NCI-H748 (cell line): ENCODE results near the gene ASB18.
A peak's percentile ranks its signal among the peaks of the same experiment; 100 is the strongest.
"Not testable (repeated sequence)": the region's sequence is repeated elsewhere in the genome, so short reads cannot be mapped to it uniquely, and the experiment has no call there.

Experiments
- DNase-seq: peaks from one replicate; lab custom pipeline; 2025; ENCODE audit not compliant: unreplicated experiment; lab: John Stamatoyannopoulos, UW

ASB18 gene

GRCh38 chr2:236286873-236287545 lies 22.8 kb upstream of the ASB18 start:
- no peak for DNase-seq

GRCh38 chr2:236284208-236284607 lies 20.0 kb upstream of the ASB18 start:
- no peak for DNase-seq

GRCh38 chr2:236282406-236282805 lies 18.2 kb upstream of the ASB18 start:
- no peak for DNase-seq

DNA sequence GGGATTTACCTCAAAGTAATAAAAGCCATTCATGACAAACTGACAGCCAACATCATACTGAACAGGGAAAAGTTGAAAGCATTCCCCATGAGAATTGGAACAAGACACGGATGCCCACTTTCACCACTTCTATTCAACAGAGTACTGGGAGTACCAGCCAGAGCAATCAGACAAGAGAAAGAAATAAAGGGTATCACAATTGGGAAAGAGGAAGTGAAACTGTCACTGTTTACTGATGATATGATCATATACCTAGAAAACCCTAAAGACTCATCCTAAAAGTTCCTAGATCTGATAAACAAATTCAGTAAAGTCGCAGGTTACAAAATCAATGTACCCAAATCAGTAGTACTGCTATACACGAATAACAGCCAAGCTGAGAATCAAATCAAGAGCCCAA lies 17.2 kb upstream of the ASB18 start:
- no peak for DNase-seq

DNA sequence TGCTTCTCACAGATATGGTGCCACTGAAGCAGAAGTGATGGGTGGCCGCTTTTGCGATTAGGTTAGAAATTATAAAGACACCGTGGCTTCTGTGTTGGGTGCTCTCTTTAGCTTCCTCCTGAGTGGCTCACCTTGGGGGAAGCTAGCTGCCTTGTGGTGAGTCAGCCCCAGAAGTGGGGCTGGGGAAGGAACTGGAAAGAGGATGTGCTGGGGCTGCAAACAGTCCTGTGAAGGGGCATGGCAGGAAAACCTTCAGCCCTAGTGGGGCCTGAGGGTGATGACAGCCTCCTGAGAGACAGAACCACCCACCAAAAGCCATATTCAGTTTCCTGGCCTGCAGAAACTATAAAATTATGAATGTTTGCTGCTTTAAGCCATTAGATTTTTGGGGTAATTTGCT lies 8.9 kb upstream of the ASB18 start:
- no peak for DNase-seq

GRCh38 chr2:236271851-236272250 lies 7.6 kb upstream of the ASB18 start:
- DNase-seq, result no peak

- not testable (repeated sequence) for DNase-seq
Measured at GRCh38 chr2:236269876-236270275, 5.7 kb upstream of the ASB18 start.

- DNase-seq, result no peak
Measured at GRCh38 chr2:236265675-236266074, 1.5 kb upstream of the ASB18 start.

DNA sequence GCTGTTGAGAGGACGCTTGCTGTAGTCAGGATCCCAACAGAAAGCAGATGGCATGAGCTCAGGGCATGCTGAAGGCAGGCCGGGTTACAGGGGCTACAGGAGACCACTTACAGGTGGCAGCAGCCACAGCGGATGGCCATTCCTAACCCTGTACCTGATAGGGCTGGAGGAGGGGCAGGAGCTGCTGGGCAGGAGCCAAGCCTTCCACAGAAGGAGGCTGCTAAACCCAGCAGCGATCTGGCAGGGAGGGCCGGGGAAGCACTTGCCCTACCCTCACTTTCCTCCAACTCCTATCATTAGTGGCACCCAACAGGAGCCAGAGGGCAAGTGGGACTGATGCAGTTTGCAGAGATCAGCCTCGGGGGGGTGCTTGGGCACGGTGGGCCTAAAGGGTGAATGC lies 2.0 kb downstream of the ASB18 start:
- DNase-seq, result no peak

DNA sequence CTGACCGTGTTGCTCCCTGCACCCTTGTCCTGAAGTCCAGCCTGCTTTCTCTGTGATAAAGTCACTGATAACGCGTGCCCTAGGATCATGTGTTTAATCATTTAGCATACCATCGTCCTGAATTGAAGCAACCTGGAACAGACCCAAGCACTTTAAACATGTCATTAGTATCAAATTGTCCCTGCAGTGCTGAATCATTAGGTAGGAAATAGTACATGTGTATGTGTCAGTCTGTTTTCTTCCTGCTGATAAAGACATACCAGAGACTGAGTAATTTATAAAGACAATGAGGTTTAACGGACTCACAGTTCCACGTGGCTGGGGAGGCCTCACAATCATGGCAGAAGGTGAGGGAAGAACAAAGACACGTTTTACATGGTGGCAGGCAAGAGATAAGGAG lies 2.8 kb downstream of the ASB18 start:
- DNase-seq, result no peak

DNA sequence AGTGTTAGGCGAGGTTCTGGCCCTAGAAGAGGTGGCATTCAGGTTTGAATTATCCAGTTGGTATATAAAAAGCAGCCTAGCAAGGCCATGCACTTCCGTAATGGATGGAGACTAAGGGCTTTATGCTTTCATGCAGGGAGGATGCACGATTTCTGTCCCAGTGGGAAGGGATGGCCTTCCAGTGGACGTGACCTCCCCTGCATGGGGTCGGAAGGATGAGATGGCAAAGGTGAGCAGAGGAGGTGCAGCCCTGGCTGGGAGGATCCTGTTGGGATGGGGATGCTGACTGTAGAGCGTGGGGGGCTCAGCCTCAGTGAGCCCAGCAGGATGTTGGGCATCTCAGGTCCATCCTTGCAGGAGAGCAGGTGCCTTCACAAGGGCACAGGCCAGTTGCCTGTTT lies 4.8 kb downstream of the ASB18 start:
- DNase-seq, result no peak

DNA sequence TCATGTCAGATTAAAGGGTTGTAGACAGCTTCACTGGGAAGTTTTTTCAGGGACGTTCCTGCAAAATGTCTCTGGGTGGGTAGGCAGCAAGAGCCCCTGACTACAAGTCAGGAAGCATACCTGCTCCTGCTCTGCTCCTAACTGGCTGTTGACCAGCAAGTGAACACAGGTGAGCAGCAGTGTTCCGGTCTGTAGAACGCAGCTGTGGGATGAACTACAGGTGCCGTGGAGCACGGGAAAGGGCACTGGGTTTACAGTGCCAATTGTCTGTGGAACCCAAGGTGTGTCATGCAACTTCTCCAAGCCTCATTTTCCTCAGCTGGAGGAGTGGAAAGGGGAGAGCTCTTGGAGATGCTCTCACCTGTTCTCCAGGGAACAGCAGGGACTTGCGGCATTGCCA lies 6.6 kb downstream of the ASB18 start:
- no peak for DNase-seq

DNA sequence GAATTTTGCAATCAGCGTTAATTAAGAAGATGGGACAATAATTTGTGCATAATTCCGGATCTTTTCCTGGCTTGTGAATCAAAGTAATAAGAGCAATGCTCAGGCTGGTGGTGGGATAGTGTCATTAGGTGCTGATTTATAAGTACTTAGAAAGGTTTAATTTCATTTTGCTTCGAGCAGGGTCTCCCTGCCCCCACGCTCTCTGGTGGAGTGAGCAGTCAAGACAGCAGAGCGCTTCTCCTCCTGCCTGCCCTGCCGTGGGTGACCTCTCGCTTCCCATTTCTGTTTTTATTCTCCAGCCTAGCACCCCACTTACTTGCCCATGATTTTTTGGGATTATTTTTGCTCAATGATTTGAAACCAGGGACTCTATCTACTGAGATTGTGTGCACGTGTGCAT lies 7.1 kb downstream of the ASB18 start:
- DNase-seq, result no peak

DNA sequence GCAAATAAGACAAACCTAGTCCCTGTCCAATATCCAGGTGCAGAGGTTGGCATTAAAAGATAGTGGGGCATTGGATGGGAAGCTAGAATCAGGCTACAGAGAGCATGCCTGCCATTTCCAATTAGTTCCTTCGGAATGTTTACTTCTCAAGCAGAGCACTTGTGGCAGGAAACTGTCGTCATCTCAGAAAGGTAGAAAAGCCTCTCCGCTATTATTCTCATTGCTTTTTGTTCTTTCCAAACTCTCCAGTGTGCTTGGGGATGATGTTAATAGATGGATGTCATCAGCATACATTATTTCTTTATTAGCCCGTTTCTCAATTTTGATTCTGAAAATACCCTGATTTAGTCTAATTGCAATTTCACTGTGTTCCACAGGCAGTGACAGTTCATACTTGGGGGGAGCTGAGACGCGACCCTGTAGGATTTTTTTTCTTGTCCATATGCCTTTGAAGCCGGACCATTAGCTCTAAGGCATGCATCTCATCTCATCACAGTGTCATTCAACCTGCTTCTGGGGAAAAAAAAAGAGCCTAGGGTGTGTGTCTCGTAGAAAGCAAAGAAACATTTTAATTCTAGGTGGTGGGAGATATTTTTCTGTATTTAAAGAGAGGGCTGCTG lies 7.7 kb downstream of the ASB18 start:
- no peak for DNase-seq

- DNase-seq, result no peak
Measured at GRCh38 chr2:236254674-236255073, 9.5 kb downstream of the ASB18 start.

DNA sequence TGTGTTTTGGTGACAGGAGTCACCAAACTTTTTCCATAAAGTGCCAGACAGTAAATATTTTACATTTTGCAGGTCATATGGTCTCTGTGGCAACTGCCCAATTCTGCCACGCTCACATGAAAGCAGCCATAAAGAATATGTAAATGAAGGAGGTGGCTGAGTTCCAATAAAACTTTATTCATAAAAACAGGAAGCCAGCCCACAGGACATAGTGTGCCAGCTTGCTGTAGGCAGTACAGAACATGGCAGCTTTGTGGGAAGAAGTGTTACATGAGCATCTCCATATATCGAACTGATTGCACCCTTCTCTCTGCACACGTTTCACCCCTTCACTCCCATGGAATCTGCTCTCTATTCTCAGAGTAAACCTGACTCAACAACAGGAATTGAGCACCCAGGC lies 10.2 kb downstream of the ASB18 start:
- no peak for DNase-seq

GRCh38 chr2:236252602-236253001 lies 11.6 kb downstream of the ASB18 start:
- DNase-seq, result no peak

DNA sequence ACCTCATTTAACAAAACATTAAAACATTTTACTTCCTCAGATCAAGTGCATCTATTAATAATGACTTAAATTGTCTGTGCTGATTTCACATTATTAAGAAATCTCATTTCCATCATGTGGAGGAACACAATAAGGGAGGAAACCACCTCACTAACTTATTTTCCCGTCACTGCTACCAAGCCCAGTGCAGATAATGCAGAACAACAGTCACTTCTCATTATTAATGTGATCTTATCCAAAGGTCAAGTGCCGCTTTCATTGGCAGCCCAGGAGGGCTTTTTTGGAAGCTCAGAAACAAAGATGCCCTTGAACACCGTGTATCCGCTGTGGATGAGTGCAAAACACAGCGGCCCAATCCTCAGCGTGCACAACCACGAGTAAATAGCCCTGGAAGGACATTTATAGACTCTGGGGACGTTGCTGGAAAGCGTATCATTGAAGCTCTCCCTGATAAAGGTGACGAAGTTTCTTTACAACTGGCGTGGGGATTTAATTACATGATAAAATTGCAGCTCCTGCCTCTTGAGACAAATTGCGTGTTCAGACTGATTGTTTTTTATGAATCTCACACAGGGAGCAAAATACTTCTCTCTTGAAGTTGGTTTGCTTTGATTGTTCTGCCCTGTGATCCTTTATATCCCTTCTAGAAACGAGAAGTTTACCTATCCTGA lies 13.2 kb downstream of the ASB18 start:
- DNase-seq, result peak; percentile 72

- DNase-seq, result no peak
Measured at GRCh38 chr2:236250286-236250685, 13.9 kb downstream of the ASB18 start.

- DNase-seq, result no peak
Measured at GRCh38 chr2:236249066-236249465, 15.1 kb downstream of the ASB18 start.

DNA sequence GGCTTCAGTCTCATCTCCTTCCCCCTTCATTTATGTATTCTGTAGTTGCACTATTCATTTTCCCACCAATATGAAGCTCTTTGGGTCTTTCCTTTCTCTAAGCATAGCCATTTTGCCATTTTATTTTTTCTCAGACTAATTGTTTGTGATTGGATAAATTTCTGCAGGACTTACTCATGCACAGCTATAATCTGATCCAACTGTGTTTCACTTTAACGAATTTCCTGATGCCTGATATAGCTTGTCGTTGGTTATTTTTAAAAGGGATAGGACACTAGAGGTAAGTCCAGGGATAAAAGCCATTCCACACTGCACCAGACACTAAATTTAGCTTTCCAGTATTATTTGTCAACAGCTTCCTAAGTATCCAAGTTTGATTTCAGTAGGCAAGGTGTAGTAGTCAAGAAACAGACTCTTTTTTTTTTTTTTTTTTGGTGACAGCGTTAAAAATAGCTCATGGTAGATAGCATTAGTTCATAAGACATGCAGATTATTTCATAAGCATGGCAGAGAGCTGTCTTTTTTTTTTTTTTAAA lies 17.4 kb downstream of the ASB18 start:
- no peak for DNase-seq

DNA sequence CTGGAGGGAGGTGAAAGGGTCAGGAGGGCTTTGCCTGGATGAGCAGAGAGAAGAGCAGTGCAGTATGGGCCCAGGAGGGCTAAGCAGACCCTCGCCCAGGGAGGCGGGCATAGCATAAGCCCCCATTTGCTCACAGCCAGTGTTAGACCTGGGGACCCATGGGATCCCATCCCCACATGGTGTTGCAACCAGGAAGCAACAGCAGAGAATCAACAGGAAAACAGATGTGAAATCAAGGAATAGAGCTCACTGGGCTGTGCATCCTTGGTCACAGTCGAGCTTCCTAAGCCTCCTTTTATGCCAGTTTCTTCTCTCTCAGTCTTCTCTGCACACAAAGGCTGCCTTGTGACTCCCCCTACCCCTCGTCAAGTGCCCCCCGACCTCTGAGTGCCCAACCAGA lies 19.9 kb downstream of the ASB18 start:
- DNase-seq, result no peak
